Measurements from ENCODE around the gene FASLG.

FASLG gene

GRCh38 chr1:172708452-172708851, 49.5 kb downstream of the FASLG start:
- Histone ChIP-seq H3K9me3 (no peaks in the 10 kb centered on the region), H3K4me3 (ENCODE audit: low read depth, low read length) (no peak overlapping the region), H3K36me3 (no peaks in the 10 kb centered on the region), H3K27me3 (peaks cover 5% of the 10 kb centered on the region; the same call in 1 of the 2 replicates), H3K4me1 (no peaks in the 10 kb centered on the region)
- no peak for DNase-seq
- TF ChIP-seq CTCF (IDR thresholded peaks at IDR 0.05; ENCODE audit: low read depth, low read length) = no peak

- no peak for TF ChIP-seq CTCF (IDR thresholded peaks at IDR 0.05; ENCODE audit: low read depth, low read length)
Observed at GRCh38 chr1:172711558-172711957, 52.7 kb downstream of the FASLG start.

GRCh38 chr1:172713466-172713865, 54.6 kb downstream of the FASLG start:
- no peak for DNase-seq

More at GRCh38 chr1:172711558-172711957, 52.7 kb downstream of the FASLG start:
- peaks cover 5% of the 10 kb centered on the region for H3K27me3 ChIP-seq
- H3K9me3 ChIP-seq = no peaks in the 10 kb centered on the region
- H3K36me3 ChIP-seq = no peaks in the 10 kb centered on the region
- H3K4me1 ChIP-seq = no peaks in the 10 kb centered on the region
- no peak for DNase-seq
- H3K4me3 ChIP-seq (ENCODE audit: low read depth, low read length) = no peak overlapping the region

More at GRCh38 chr1:172713466-172713865, 54.6 kb downstream of the FASLG start:
- H3K27me3 ChIP-seq = peaks cover 1% of the 10 kb centered on the region
- no peaks in the 10 kb centered on the region for H3K9me3 ChIP-seq
- TF ChIP-seq CTCF (IDR thresholded peaks at IDR 0.05; ENCODE audit: low read depth, low read length) = no peak
- no peak overlapping the region for H3K4me3 ChIP-seq (ENCODE audit: low read depth, low read length)
- no peaks in the 10 kb centered on the region for H3K36me3 ChIP-seq
- no peaks in the 10 kb centered on the region for H3K4me1 ChIP-seq
